Measurements from ENCODE around the gene SLC5A5. TPM values are rescaled to one million over a fixed set of nuclear protein-coding genes. Genes with fewer than 3 reads are reported as not detected.

SLC5A5 gene
- total and polyA plus RNA-seq, 2 of the 8 experiments (the other 6 are each of a cell fraction or from before 2014, with no cell fraction given) = 1.5 to 1.8 TPM

GRCh38 chr19:17872251-17873001 is 681 bp downstream of the SLC5A5 start:
- Histone ChIP-seq H3K79me2 (ENCODE audit: control insufficient read depth in 1 of 2, insufficient read depth in 2 of 2, low read length in 2 of 2) (no peaks in the 10 kb centered on the region), H3K36me3 (ENCODE audit: control insufficient read depth in 2 of 4, insufficient read depth in 4 of 4, low read length in 3 of 4) (no peaks in the 10 kb centered on the region), H2AFZ (ENCODE audit: low read length) (no peak overlapping the region), H3K4ac (replicated peaks; ENCODE audit: insufficient read length, low read depth, low read length) (no peak overlapping the region), H3K9me3 (ENCODE audit: insufficient read depth in 2 of 2, low read depth in 1 of 2, low read length in 1 of 2) (no peaks in the 10 kb centered on the region; a peak in 1 of 4 replicates), H4K20me1 (replicated peaks in 1 of 2; ENCODE audit: control insufficient read depth in 1 of 2, insufficient read depth in 2 of 2, low read length in 2 of 2) (peaks cover 0 to 1% of the 10 kb centered on the region in 2 experiments), H2BK5ac (ENCODE audit: low read depth, low read length) (no peak overlapping the region), H3K27me3 (replicated peaks in 1 of 4; ENCODE audit: control insufficient read depth in 3 of 4, extremely low read depth in 1 of 4, insufficient read depth in 3 of 4, low read length in 3 of 4) (peaks cover 0 to 9% (median 5%) of the 10 kb centered on the region in 4 experiments; a peak in 5 of 7 replicates), H3K18ac (ENCODE audit: extremely low read depth, low read length) (no peak overlapping the region), H2BK120ac (replicated peaks; ENCODE audit: low read depth, low read length) (no peak overlapping the region), H2BK12ac (ENCODE audit: low read depth, low read length) (0 out of 2 replicates have a peak overlapping the region, but pooled peaks have one; percentile 60), H3K79me1 (ENCODE audit: low read depth, low read length) (no peaks in the 10 kb centered on the region), H3K9ac (replicated peaks in 1 of 4; ENCODE audit: extremely low read depth in 1 of 4, low read depth in 3 of 4, low read length in 3 of 4) (no peak overlapping the region), H4K5ac (ENCODE audit: insufficient read length, low read depth, low read length) (no peak overlapping the region), H3K14ac (ENCODE audit: insufficient read length) (no peak overlapping the region), H3K4me3 (ENCODE audit: extremely low read depth in 1 of 4, insufficient read depth in 2 of 4, low read depth in 3 of 4, low read length in 4 of 4) (no peak overlapping the region), H2AK5ac (ENCODE audit: low read depth, low read length) (no peak overlapping the region), H4K8ac (ENCODE audit: extremely low read depth, insufficient read depth, low read length) (no peak overlapping the region), H3K4me1 (replicated peaks in 1 of 4; ENCODE audit: control insufficient read depth in 3 of 4, insufficient read depth in 4 of 4, low read length in 3 of 4) (peaks cover 0 to 14% (median 5%) of the 10 kb centered on the region in 4 experiments; a peak in 6 of 7 replicates), H2BK20ac (ENCODE audit: low read length) (no peak overlapping the region), H3K56ac (replicated peaks; ENCODE audit: insufficient read length, low read depth, low read length) (no peak overlapping the region), H4K91ac (replicated peaks; ENCODE audit: insufficient read length, low read length) (no peak overlapping the region), H3K4me2 (ENCODE audit: insufficient read depth in 1 of 2, low read depth in 2 of 2, low read length in 2 of 2) (0 out of 4 replicates have a peak overlapping the region, but pooled peaks of 1 of the 2 experiments have one; percentile 50), H3K23me2 (ENCODE audit: low read depth, low read length) (peaks cover 10% of the 10 kb centered on the region; the same call in 1 of the 2 replicates), H3K23ac (ENCODE audit: insufficient read length) (no peak overlapping the region), H3K27ac (ENCODE audit: low read depth, low read length) (no peak overlapping the region), H2BK15ac (ENCODE audit: low read length) (no peak overlapping the region)
- WGBS, 2 experiments (ENCODE audit: extremely low coverage in 1 of 2, insufficient coverage in 1 of 2, insufficient read length in 1 of 2, insufficient replicate concordance in 2 of 2, low coverage in 1 of 2, low lambda C conversion rate in 2 of 2, missing lambda C conversion rate in 1 of 2) = 87% methylated on average over 47 of the region's 61 CpGs; no CpG with 5 or more reads in 1 of the 2 experiments
- peak in 1 of 2 experiments; percentile 52 for DNase-seq (ENCODE audit: low read depth in 1 of 2, low spot score in 2 of 2)
- ChIA-PET CTCF (ENCODE audit: partially characterized antibody) (interaction anchor here (0.6 to 5.4 kb wide), 11 partner anchors 10 to 130 kb away, joined by 3 to 105 read pairs (median 4); partner anchors contain the start of genes CCDC124 and RPL18A), POLR2A (ENCODE audit: partially characterized antibody) (interaction anchor here (1.6 to 20.2 kb wide), 4 partner anchors 8 to 70 kb away, joined by 8 to 392 read pairs (median 54); partner anchors contain the start of genes CCDC124 and RPL18A)
- FAIRE-seq = no peak
- no peak for TF ChIP-seq KDM1A (IDR thresholded peaks at IDR 0.05; ENCODE audit: borderline replicate concordance, low read length)
- no peak for TF ChIP-seq RAD21 (IDR thresholded peaks at IDR 0.05 in 1 of 2, conservative IDR thresholded peaks at IDR 0.05 in 1 of 2; ENCODE audit: low read depth in 2 of 2, low read length in 2 of 2)
- TF ChIP-seq HDAC6 (IDR thresholded peaks at IDR 0.05; ENCODE audit: low read depth, low read length) = no peak
- no peak for TF ChIP-seq TEAD4 (IDR thresholded peaks at IDR 0.05; ENCODE audit: low read depth, low read length)
- TF ChIP-seq SIX5 (IDR thresholded peaks at IDR 0.05; ENCODE audit: low read depth, low read length) = no peak
- TF ChIP-seq SIRT6 (IDR thresholded peaks at IDR 0.05; ENCODE audit: low read length) = no peak
- no peak for TF ChIP-seq CTBP2 (IDR thresholded peaks at IDR 0.05; ENCODE audit: borderline replicate concordance, insufficient read depth, insufficient read length, low read length)
- no peak for TF ChIP-seq POLR2A (IDR thresholded peaks at IDR 0.05; ENCODE audit: control extremely low read depth in 1 of 2, low read depth in 2 of 2, low read length in 2 of 2)
- TF ChIP-seq SP2 (IDR thresholded peaks at IDR 0.05; ENCODE audit: low read length) = no peak
- TF ChIP-seq CBX8 (IDR thresholded peaks at IDR 0.05; ENCODE audit: borderline replicate concordance, low read depth, low read length) = no peak
- TF ChIP-seq MAFK (IDR thresholded peaks at IDR 0.05; ENCODE audit: low read depth, low read length) = no peak
